Sigmoid colon (tissue), 7 donors: ENCODE measurements around the gene SECISBP2L. TPM values are rescaled to one million over a fixed set of nuclear protein-coding genes. Genes with fewer than 3 reads are reported as not detected.

Source experiments
- DNase-seq: peaks from one replicate; pipeline ENCODE4 v3.0.0-alpha.2; 2019
- H3K27ac ChIP-seq, 4 donors: fragments of 200-600 bp; sonication (generic); one replicate each; pipeline ENCODE4 v1.5.1; 2016 to 2019; ENCODE audit warnings: mild to moderate bottlenecking in 1 of 4
- H3K27me3 ChIP-seq, 3 donors: fragments of 200-600 bp; sonication (generic); one replicate each; pipeline ENCODE4 v1.5.1; 2019; ENCODE audit warnings: mild to moderate bottlenecking in 1 of 3
- H3K36me3 ChIP-seq, 4 donors: fragments of 200-600 bp; sonication (generic); one replicate each; pipeline ENCODE4 v1.5.1; 2016 to 2019
- H3K4me1 ChIP-seq, 4 donors: fragments of 200-600 bp; sonication (generic); one replicate each; pipeline ENCODE4 v1.5.1; 2017 to 2019
- H3K4me3 ChIP-seq, 4 donors: fragments of 200-600 bp; sonication (generic); one replicate each; pipeline ENCODE4 v1.5.1; 2017 to 2019; ENCODE audit warnings: mild to moderate bottlenecking in 2 of 4, moderate library complexity in 1 of 4
- H3K9me3 ChIP-seq, 4 donors: fragments of 200-600 bp in 3 of 4; sonication (generic) in 3 of 4; one replicate each; pipeline versions ENCODE4 v1.5.1 to v1.6.1; 2013 to 2019
- CTCF ChIP-seq, 4 experiments: fragments of 450-650 bp in 3 of 4; fragments of 200-600 bp in 1 of 4; IDR thresholded peaks; one replicate each; pipeline ENCODE4 v1.5.1; 2016 to 2019; ENCODE audit warnings: antibody characterized with exemption in 4 of 4, mild to moderate bottlenecking in 3 of 4, moderate library complexity in 2 of 4
- EP300 ChIP-seq, 4 donors: sonication (generic); formaldehyde crosslinking; IDR thresholded peaks; one replicate each; pipeline ENCODE4 v1.6.1; 2017; ENCODE audit warnings: antibody characterized with exemption in 4 of 4
- POLR2A ChIP-seq, 2 donors: fragments of 450-650 bp; IDR thresholded peaks; one replicate each; pipeline ENCODE4 v1.6.1; 2016; ENCODE audit warnings: antibody characterized with exemption in 2 of 2, mild to moderate bottlenecking in 2 of 2, moderate library complexity in 2 of 2
- POLR2AphosphoS5 ChIP-seq, 4 donors: sonication (generic); formaldehyde crosslinking; IDR thresholded peaks; one replicate each; pipeline ENCODE4 v1.6.1; 2017; ENCODE audit warnings: antibody characterized with exemption in 4 of 4
- WGBS, 2 donors: extraction: QIAGEN DNeasy Blood & Tissue Kit; methylation state at CpG; one replicate each; pipeline ENCODE4 v1.1.7; 2013; 5-methylcytosine and 5-hydroxymethylcytosine counted together
- intact Hi-C: fragments of 100-400 bp; cut with DNase I; formaldehyde crosslinking; loops from one replicate; pipeline ENCODE4 v1.15.1; 2023
- polyA plus RNA-seq, 3 donors: library from polyadenylated mRNA; stranded (reverse); fragments of 200-250 nt; gene quantifications; one replicate each; pipeline ENCODE4 v1.2.3, GENCODE V29; 2013
- total RNA-seq, 4 donors: library from RNA; depleted of rRNA; stranded (reverse); fragments of >200 nt; gene quantifications; one replicate each; pipeline ENCODE4 v1.1.0, GENCODE V29; 2016
- donor health status: healthy with polysubstance abuse.
- donor health status: Bipolar disorder and iron deficiency.
- donor health status: healthy.

SECISBP2L gene
- total and polyA plus RNA-seq, 7 donors, result 7.2 to 47.6 (median 34.1) TPM

- intact Hi-C loops, result no loop called here
These were observed 39.6 kb upstream of the SECISBP2L start for GRCh38 chr15:49085696-49086459.

GRCh38 chr15:49084285-49084570 is 38.0 kb upstream of the SECISBP2L start:
- Histone ChIP-seq H3K9me3 (no peaks in the 10 kb centered on the region), H3K27ac (no peak overlapping the region), H3K36me3 (no peaks in the 10 kb centered on the region), H3K27me3 (no peaks in the 10 kb centered on the region), H3K4me1 (no peaks in the 10 kb centered on the region), H3K4me3 (no peak overlapping the region)
- DNase-seq, result no peak
- 97% methylated on average over 3 of the region's 3 CpGs for WGBS, 2 donors
- TF ChIP-seq POLR2A (IDR thresholded peaks at IDR 0.05) (no peak), EP300 (IDR thresholded peaks at IDR 0.05) (no peak), CTCF (IDR thresholded peaks at IDR 0.05) (no peak), POLR2AphosphoS5 (IDR thresholded peaks at IDR 0.05) (no peak)
- intact Hi-C loops, result no loop called here

More at GRCh38 chr15:49085696-49086459, 39.6 kb upstream of the SECISBP2L start:
- no peak overlapping the region for H3K27ac ChIP-seq
- no peaks in the 10 kb centered on the region for H3K4me1 ChIP-seq
- H3K4me3 ChIP-seq, result no peak overlapping the region
- TF ChIP-seq CTCF (IDR thresholded peaks at IDR 0.05) (no peak), POLR2A (IDR thresholded peaks at IDR 0.05) (no peak), POLR2AphosphoS5 (IDR thresholded peaks at IDR 0.05) (no peak), EP300 (IDR thresholded peaks at IDR 0.05) (no peak)
- H3K36me3 ChIP-seq, result no peaks in the 10 kb centered on the region
- 63 to 85% methylated on average over 5 of the region's 5 CpGs for WGBS, 2 donors
- H3K27me3 ChIP-seq, result no peaks in the 10 kb centered on the region
- no peaks in the 10 kb centered on the region for H3K9me3 ChIP-seq
- no peak for DNase-seq

- Histone ChIP-seq H3K4me1 (no peaks in the 10 kb centered on the region), H3K4me3 (no peak overlapping the region), H3K27me3 (no peaks in the 10 kb centered on the region), H3K36me3 (no peaks in the 10 kb centered on the region), H3K9me3 (no peaks in the 10 kb centered on the region), H3K27ac (no peak overlapping the region)
- intact Hi-C loops, result no loop called here
- TF ChIP-seq CTCF (IDR thresholded peaks at IDR 0.05) (no peak), EP300 (IDR thresholded peaks at IDR 0.05) (no peak), POLR2A (IDR thresholded peaks at IDR 0.05) (no peak), POLR2AphosphoS5 (IDR thresholded peaks at IDR 0.05) (no peak)
- WGBS, 2 donors, result 84 to 95% methylated on average over 5 of the region's 5 CpGs
- no peak for DNase-seq
These were observed 37.4 kb upstream of the SECISBP2L start for GRCh38 chr15:49083401-49084284.

- Histone ChIP-seq H3K27me3 (no peaks in the 10 kb centered on the region), H3K4me3 (no peak overlapping the region), H3K4me1 (no peaks in the 10 kb centered on the region), H3K36me3 (no peaks in the 10 kb centered on the region), H3K27ac (no peak overlapping the region), H3K9me3 (no peaks in the 10 kb centered on the region)
- TF ChIP-seq POLR2AphosphoS5 (IDR thresholded peaks at IDR 0.05) (no peak), POLR2A (IDR thresholded peaks at IDR 0.05) (no peak), EP300 (IDR thresholded peaks at IDR 0.05) (no peak), CTCF (IDR thresholded peaks at IDR 0.05) (no peak)
- no peak for DNase-seq
- WGBS, 2 donors, result 43 to 88% methylated on average over 1 of the region's 1 CpG
- intact Hi-C loops, result no loop called here
These were observed 36.7 kb upstream of the SECISBP2L start for GRCh38 chr15:49082960-49083359.
